GM12864 (cell line): ENCODE data around the gene ZNF764.
"Not testable (repeated sequence)": the region's sequence is repeated elsewhere in the genome, so short reads cannot be mapped to it uniquely, and the experiment has no call there.

ENCODE experiments used
- DNase-seq: peaks from one replicate; pipeline ENCODE4 v3.0.0-alpha.2; 2011; ENCODE audit warnings: low read depth
- H3K4me3 ChIP-seq: 2 replicates; pipeline ENCODE4 v1.5.1; 2011; ENCODE audit warnings: mild to moderate bottlenecking, low read depth, low read length, control low read depth
- CTCF ChIP-seq: IDR thresholded peaks from 2 replicates; pipeline ENCODE4 v1.5.1; 2011; ENCODE audit warnings: low read depth, mild to moderate bottlenecking, moderate library complexity, low read length, control low read depth, inconsistent platforms; ENCODE audit errors: missing control alignments

ZNF764 gene

GRCh38 chr16:30546115-30546514 lies 12.1 kb downstream of the ZNF764 start:
- H3K4me3 ChIP-seq, result no peak overlapping the region
- TF ChIP-seq CTCF, result no peak
- no peak for DNase-seq

- DNase-seq, result no peak
- H3K4me3 ChIP-seq, result no peak overlapping the region
- no peak for TF ChIP-seq CTCF
Measured at GRCh38 chr16:30543067-30543466, 15.1 kb downstream of the ZNF764 start.

GRCh38 chr16:30541502-30542329 lies 16.5 kb downstream of the ZNF764 start:
- H3K4me3 ChIP-seq, result no peak overlapping the region
- no peak for TF ChIP-seq CTCF
- no peak for DNase-seq

GRCh38 chr16:30540916-30541464 lies 17.2 kb downstream of the ZNF764 start:
- DNase-seq, H3K4me3 ChIP-seq: not testable (repeated sequence)

GRCh38 chr16:30539986-30540526 lies 18.1 kb downstream of the ZNF764 start:
- H3K4me3 ChIP-seq, DNase-seq: not testable (repeated sequence)

GRCh38 chr16:30539000-30539964 lies 18.9 kb downstream of the ZNF764 start:
- no peak overlapping the region for H3K4me3 ChIP-seq
- TF ChIP-seq CTCF, result no peak
- no peak for DNase-seq

- not testable (repeated sequence) for DNase-seq
- H3K4me3 ChIP-seq, result peak overlapping the region; percentile 83; the same call in 1 of the 2 replicates
Measured at GRCh38 chr16:30536391-30537024, 21.7 kb downstream of the ZNF764 start.

- no peak for DNase-seq
- TF ChIP-seq CTCF, result peak; percentile 67
- peak overlapping the region; percentile 83 for H3K4me3 ChIP-seq
Measured at GRCh38 chr16:30535777-30536190, 22.4 kb downstream of the ZNF764 start.
